KMS-11 (cell line): ENCODE data around the gene MADD.

Source experiments
- H2AFZ ChIP-seq: fragments of 200-600 bp; sonication (generic); 2 replicates; pipeline ENCODE4 v1.6.1; 2016; ENCODE audit warnings: antibody characterized with exemption, mixed run types, low read depth
- H3K27ac ChIP-seq: fragments of 200-600 bp; sonication (generic); 2 replicates; pipeline ENCODE4 v1.6.1; 2016; ENCODE audit warnings: mild to moderate bottlenecking, mixed run types
- H3K27me3 ChIP-seq: fragments of 200-600 bp; sonication (generic); 2 replicates; pipeline ENCODE4 v1.6.1; 2017; ENCODE audit warnings: mild to moderate bottlenecking, low read depth, mixed run types, moderate library complexity; ENCODE audit not compliant: insufficient read depth
- H3K36me3 ChIP-seq: fragments of 200-600 bp; sonication (generic); 2 replicates; pipeline ENCODE4 v1.6.1; 2017; ENCODE audit warnings: mild to moderate bottlenecking, mixed run types; ENCODE audit not compliant: insufficient read depth
- H3K4me1 ChIP-seq: fragments of 200-600 bp; sonication (generic); 2 replicates; pipeline ENCODE4 v1.6.1; 2016; ENCODE audit warnings: mild to moderate bottlenecking, low read depth, mixed run types; ENCODE audit not compliant: poor library complexity, severe bottlenecking
- H3K4me2 ChIP-seq: fragments of 200-600 bp; sonication (generic); 2 replicates; pipeline ENCODE4 v1.7.0; 2016; ENCODE audit warnings: mild to moderate bottlenecking, mixed run types
- H3K4me3 ChIP-seq: fragments of 200-600 bp; sonication (generic); IDR thresholded peaks from 2 replicates; pipeline ENCODE4 v1.6.1; 2017; ENCODE audit warnings: low read depth, low read length, mixed read lengths; ENCODE audit not compliant: insufficient read depth
- H3K79me2 ChIP-seq: fragments of 200-600 bp; sonication (generic); 2 replicates; pipeline ENCODE4 v1.6.1; 2016; ENCODE audit warnings: low read depth, mixed run types; ENCODE audit not compliant: insufficient read depth
- H3K9ac ChIP-seq: fragments of 200-600 bp; sonication (generic); 2 replicates; pipeline ENCODE4 v1.6.1; 2016; ENCODE audit warnings: mild to moderate bottlenecking, mixed run types
- H4K20me1 ChIP-seq: fragments of 200-600 bp; sonication (generic); 2 replicates; pipeline ENCODE4 v1.6.1; 2016; ENCODE audit warnings: mild to moderate bottlenecking, mixed run types; ENCODE audit not compliant: insufficient read depth
- CTCF ChIP-seq: fragments of 200-600 bp; sonication (generic); conservative IDR thresholded peaks from 2 replicates; pipeline ENCODE4 v1.6.1; 2017; ENCODE audit warnings: low read depth, mild to moderate bottlenecking, antibody characterized with exemption, low read length, moderate library complexity, mixed read lengths

Gene MADD

DNA sequence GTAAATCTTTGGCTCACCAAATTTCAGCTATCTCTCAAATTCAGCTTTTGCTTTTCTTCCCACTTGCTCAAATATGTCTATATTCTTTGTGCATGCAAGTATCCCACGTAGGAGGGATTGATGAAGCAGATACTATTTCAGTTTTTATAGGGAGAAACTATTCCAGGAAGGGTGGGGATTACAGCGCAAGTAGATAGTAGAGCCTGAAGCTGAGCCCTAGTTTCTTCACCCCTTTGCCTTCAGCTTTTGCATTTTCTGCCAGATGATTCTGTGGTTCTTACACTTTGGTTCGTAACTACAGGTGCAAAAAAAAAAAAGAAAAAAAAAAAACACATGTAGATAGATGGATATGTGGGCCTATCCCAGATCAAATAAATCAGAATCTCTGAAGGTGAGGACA lies 18.2 kb upstream of the MADD start:
- no peak overlapping the region for H2AFZ ChIP-seq
- no peak overlapping the region for H3K4me3 ChIP-seq
- no peaks in the 10 kb centered on the region for H3K27me3 ChIP-seq
- no peak overlapping the region for H3K4me2 ChIP-seq
- no peak overlapping the region for H3K27ac ChIP-seq
- H3K79me2 ChIP-seq, result peaks cover 4% of the 10 kb centered on the region; the same call in 1 of the 2 replicates
- TF ChIP-seq CTCF, result no peak
- H3K4me1 ChIP-seq, result peaks cover 15% of the 10 kb centered on the region
- no peaks in the 10 kb centered on the region for H4K20me1 ChIP-seq
- H3K36me3 ChIP-seq, result no peaks in the 10 kb centered on the region
- H3K9ac ChIP-seq, result no peak overlapping the region

DNA sequence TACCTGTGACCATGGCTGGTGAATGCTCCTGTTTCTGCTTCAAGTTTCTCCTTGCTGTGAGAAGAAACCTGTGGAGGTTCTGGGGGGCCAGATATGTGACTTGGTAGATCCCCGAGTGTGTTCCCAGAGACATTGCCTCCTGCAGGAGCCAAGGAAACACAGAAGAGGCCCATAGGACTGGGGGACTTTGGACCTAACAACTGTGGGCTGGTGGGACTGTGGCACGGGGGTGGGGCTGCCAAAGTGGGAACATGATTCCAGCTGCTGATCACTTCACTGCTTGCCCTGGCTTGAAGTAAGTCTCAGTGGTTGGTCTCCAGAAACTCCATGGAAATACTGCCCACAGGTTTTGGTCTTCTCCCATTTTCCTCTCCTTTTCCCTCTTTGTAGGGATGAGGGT lies 16.3 kb upstream of the MADD start:
- H3K27ac ChIP-seq, result no peak overlapping the region
- no peak overlapping the region for H2AFZ ChIP-seq
- peaks cover 6% of the 10 kb centered on the region for H3K4me1 ChIP-seq

DNA sequence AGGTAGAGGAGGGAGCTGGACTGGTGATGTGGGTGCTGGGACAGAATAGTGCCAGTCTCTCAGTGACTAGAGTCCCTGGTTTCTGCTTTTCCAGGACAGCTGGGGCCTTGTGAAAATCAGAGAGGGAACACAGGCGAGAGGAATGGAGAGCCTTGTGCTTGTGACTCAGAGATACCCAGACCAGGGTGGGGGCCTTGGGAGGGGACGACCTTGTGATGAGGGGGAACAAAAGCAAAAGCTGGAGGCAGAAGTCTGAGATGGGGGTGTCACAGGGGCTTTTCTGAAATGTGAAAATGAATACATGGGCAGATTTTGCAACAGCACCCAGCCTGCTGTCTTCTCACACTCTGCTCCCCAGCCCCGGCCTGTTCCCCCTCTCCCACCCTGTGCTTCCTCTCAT lies 15.5 kb upstream of the MADD start:
- Histone ChIP-seq H3K79me2 (peaks cover 3% of the 10 kb centered on the region; the same call in 1 of the 2 replicates), H4K20me1 (no peaks in the 10 kb centered on the region), H3K27me3 (no peaks in the 10 kb centered on the region), H3K36me3 (no peaks in the 10 kb centered on the region), H3K9ac (no peak overlapping the region), H3K4me1 (peaks cover 5% of the 10 kb centered on the region), H2AFZ (no peak overlapping the region), H3K27ac (no peak overlapping the region), H3K4me3 (no peak overlapping the region), H3K4me2 (no peak overlapping the region)
- no peak for TF ChIP-seq CTCF

More for the DNA sequence above, 16.3 kb upstream of the MADD start:
- Histone ChIP-seq H3K4me2 (no peak overlapping the region), H3K36me3 (no peaks in the 10 kb centered on the region), H4K20me1 (no peaks in the 10 kb centered on the region), H3K79me2 (peaks cover 4% of the 10 kb centered on the region; the same call in 1 of the 2 replicates), H3K9ac (no peak overlapping the region), H3K27me3 (no peaks in the 10 kb centered on the region), H3K4me3 (no peak overlapping the region)
- no peak for TF ChIP-seq CTCF

DNA sequence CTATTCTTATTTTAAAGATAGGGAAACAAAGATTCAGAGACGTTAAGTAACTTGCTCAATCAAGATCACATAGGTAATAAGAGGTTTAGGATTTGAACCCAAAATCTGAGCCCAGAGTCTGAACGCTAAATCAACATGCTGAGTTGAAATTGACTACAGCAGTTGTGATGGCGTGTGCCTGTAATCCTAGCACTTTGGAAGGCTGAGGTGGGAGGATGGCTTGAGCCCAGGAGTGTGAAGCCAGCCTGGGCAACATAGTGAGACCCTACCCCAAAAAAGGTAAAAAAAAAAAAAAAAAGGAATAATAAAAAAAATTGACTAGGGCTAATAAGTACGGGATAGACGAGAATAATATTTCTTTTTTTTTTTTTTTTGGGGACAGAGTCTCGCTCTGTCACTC lies 13.6 kb upstream of the MADD start:
- H3K27ac ChIP-seq, result no peak overlapping the region
- no peak overlapping the region for H3K9ac ChIP-seq
- no peaks in the 10 kb centered on the region for H3K79me2 ChIP-seq
- H2AFZ ChIP-seq, result no peak overlapping the region
- H3K4me3 ChIP-seq, result no peak overlapping the region
- no peak for TF ChIP-seq CTCF
- H3K27me3 ChIP-seq, result no peaks in the 10 kb centered on the region
- H3K36me3 ChIP-seq, result no peaks in the 10 kb centered on the region
- H3K4me1 ChIP-seq, result no peaks in the 10 kb centered on the region
- no peaks in the 10 kb centered on the region for H4K20me1 ChIP-seq
- H3K4me2 ChIP-seq, result no peak overlapping the region

DNA sequence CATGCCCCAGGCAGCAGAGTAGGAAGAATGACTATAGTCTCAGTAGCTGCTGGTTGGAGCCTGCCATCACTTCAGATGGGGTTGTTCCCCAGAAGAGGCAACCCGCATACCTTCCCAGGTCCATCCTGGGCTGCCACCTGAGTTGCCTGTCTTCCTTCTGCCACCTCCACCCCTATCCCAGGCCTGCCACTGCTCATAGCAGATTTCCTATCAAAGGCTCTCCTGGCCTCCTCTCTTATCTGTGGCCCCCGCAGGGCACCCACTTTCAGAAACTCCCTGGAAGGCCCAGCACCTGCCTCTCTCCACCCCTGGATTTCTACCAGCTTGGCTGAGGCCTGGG lies 12.8 kb upstream of the MADD start:
- no peak overlapping the region for H3K9ac ChIP-seq

More for the DNA sequence above, 12.8 kb upstream of the MADD start:
- H4K20me1 ChIP-seq, result no peaks in the 10 kb centered on the region
- H3K4me2 ChIP-seq, result no peak overlapping the region
- H3K36me3 ChIP-seq, result no peaks in the 10 kb centered on the region
- H3K27me3 ChIP-seq, result no peaks in the 10 kb centered on the region
- H3K79me2 ChIP-seq, result no peaks in the 10 kb centered on the region
- H2AFZ ChIP-seq, result no peak overlapping the region
- H3K4me3 ChIP-seq, result no peak overlapping the region
- H3K4me1 ChIP-seq, result no peaks in the 10 kb centered on the region
- TF ChIP-seq CTCF, result no peak
- no peak overlapping the region for H3K27ac ChIP-seq
